ENCODE data around the gene DACH1.

Gene DACH1

DNA sequence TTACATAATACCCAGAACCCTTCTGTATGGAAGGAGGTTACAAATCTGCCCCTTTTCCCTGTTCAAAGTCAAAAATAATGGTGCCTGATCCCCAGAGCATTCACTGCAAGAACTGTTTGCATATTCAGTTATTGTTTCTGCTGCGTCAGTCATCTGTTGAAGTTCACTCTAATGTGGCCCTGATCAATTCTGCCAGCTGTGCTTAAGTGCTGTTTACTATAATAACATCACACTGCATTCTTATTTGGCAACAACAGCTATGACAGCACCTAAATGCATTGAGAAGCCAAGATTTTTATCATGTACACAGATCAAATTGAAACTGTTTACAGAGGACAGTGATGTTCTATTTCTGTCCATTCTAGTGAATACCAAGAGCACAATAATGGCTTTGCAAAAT is 115.9 kb downstream of the DACH1 start:
- H3K9me3 ChIP-seq (replicated peaks in 1 of 2; ENCODE audit: control insufficient read depth in 2 of 2, insufficient read depth in 1 of 2, low read depth in 1 of 2, low read length in 2 of 2), result no peaks in the 10 kb centered on the region
- H3K4ac ChIP-seq (ENCODE audit: low read length), result no peak overlapping the region
- H3K4me3 ChIP-seq (ENCODE audit: low read length in 2 of 2), result no peak overlapping the region
- H2AK5ac ChIP-seq (ENCODE audit: low read depth, low read length), result no peak overlapping the region
- no peak overlapping the region for H3K14ac ChIP-seq (ENCODE audit: low read length)
- no peak overlapping the region for H4K91ac ChIP-seq (ENCODE audit: low read depth, low read length, poor library complexity)
- no peak overlapping the region for H3K18ac ChIP-seq (ENCODE audit: low read length)
- no peaks in the 10 kb centered on the region for H3K27me3 ChIP-seq (ENCODE audit: control insufficient read depth in 3 of 3, insufficient read depth in 3 of 3, low read depth in 1 of 3, low read length in 3 of 3)
- H3K9ac ChIP-seq (ENCODE audit: low read depth, low read length, poor library complexity), result no peak overlapping the region
- no peak overlapping the region for H2BK15ac ChIP-seq (ENCODE audit: low read length)
- DNase-seq (ENCODE audit: low spot score), result no peak
- no peak overlapping the region for H3K27ac ChIP-seq (replicated peaks; ENCODE audit: low read length)
- no peaks in the 10 kb centered on the region for H3K36me3 ChIP-seq (replicated peaks in 1 of 2; ENCODE audit: control insufficient read depth in 2 of 2, insufficient read depth in 2 of 2, low read length in 2 of 2)
- no CpG with 5 or more reads among the region's 1 CpG for WGBS, 2 donors (ENCODE audit: extremely low coverage in 2 of 2, insufficient read length in 2 of 2, insufficient replicate concordance in 1 of 2)
- no peak overlapping the region for H2AFZ ChIP-seq (ENCODE audit: low read length)
- H3K4me2 ChIP-seq (ENCODE audit: insufficient read depth, low read length, poor library complexity, severe bottlenecking), result no peak overlapping the region
- H3K4me1 ChIP-seq (ENCODE audit: control insufficient read depth in 2 of 2, insufficient read depth in 1 of 2, low read depth in 1 of 2, low read length in 2 of 2), result peaks cover 0 to 18% of the 10 kb centered on the region in 2 donors
- H3K79me1 ChIP-seq (ENCODE audit: low read depth, low read length), result no peaks in the 10 kb centered on the region
- H2BK5ac ChIP-seq (ENCODE audit: low read length), result no peak overlapping the region
- H2BK12ac ChIP-seq (ENCODE audit: low read length), result no peak overlapping the region
- H3K23ac ChIP-seq (ENCODE audit: low read depth, low read length, poor library complexity), result no peak overlapping the region
- no peak overlapping the region for H2BK120ac ChIP-seq (ENCODE audit: low read depth, low read length)
- H4K8ac ChIP-seq (ENCODE audit: low read depth, low read length), result no peak overlapping the region

DNA sequence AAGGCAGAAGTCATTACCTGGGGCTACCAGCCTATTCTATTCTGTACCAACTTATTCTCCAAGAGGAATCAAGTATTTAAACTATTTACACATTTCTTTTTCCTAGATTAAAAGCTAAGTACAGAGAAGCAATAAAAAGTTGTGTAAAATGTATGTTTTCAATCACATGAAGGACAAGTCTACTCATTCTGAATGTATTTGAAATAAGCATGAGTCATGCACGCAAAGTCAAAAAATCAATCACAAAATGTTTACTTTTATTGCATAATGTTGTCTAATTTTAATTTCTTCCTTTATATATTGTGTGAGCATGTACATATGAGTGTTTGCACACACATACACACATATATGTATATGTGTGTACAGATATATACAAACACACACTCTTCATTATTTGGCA is 136.7 kb downstream of the DACH1 start:
- Histone ChIP-seq H3K4me3 (ENCODE audit: low read length in 2 of 2) (no peak overlapping the region), H3K4me2 (ENCODE audit: insufficient read depth, low read length, poor library complexity, severe bottlenecking) (no peak overlapping the region), H3K36me3 (replicated peaks in 1 of 2; ENCODE audit: control insufficient read depth in 2 of 2, insufficient read depth in 2 of 2, low read length in 2 of 2) (no peaks in the 10 kb centered on the region), H2BK12ac (ENCODE audit: low read length) (no peak overlapping the region), H3K4me1 (ENCODE audit: control insufficient read depth in 2 of 2, insufficient read depth in 1 of 2, low read depth in 1 of 2, low read length in 2 of 2) (peaks cover 2 to 16% of the 10 kb centered on the region in 2 donors), H4K8ac (ENCODE audit: low read depth, low read length) (no peak overlapping the region), H3K27ac (replicated peaks; ENCODE audit: low read length) (no peak overlapping the region), H3K9ac (ENCODE audit: low read depth, low read length, poor library complexity) (no peak overlapping the region), H3K23ac (ENCODE audit: low read depth, low read length, poor library complexity) (no peak overlapping the region), H3K18ac (ENCODE audit: low read length) (no peak overlapping the region), H4K91ac (ENCODE audit: low read depth, low read length, poor library complexity) (no peak overlapping the region), H2BK5ac (ENCODE audit: low read length) (no peak overlapping the region), H3K79me1 (ENCODE audit: low read depth, low read length) (no peaks in the 10 kb centered on the region), H2BK120ac (ENCODE audit: low read depth, low read length) (no peak overlapping the region), H2AFZ (ENCODE audit: low read length) (no peak overlapping the region), H2BK15ac (ENCODE audit: low read length) (no peak overlapping the region), H3K14ac (ENCODE audit: low read length) (no peak overlapping the region), H2AK5ac (ENCODE audit: low read depth, low read length) (no peak overlapping the region), H3K27me3 (ENCODE audit: control insufficient read depth in 3 of 3, insufficient read depth in 3 of 3, low read depth in 1 of 3, low read length in 3 of 3) (no peaks in the 10 kb centered on the region), H3K4ac (ENCODE audit: low read length) (no peak overlapping the region), H3K9me3 (replicated peaks in 1 of 2; ENCODE audit: control insufficient read depth in 2 of 2, insufficient read depth in 1 of 2, low read depth in 1 of 2, low read length in 2 of 2) (no peaks in the 10 kb centered on the region)
- WGBS, 2 donors (ENCODE audit: extremely low coverage in 2 of 2, insufficient read length in 2 of 2, insufficient replicate concordance in 1 of 2), result no CpG with 5 or more reads among the region's 1 CpG
- no peak for DNase-seq (ENCODE audit: low spot score)

DNA sequence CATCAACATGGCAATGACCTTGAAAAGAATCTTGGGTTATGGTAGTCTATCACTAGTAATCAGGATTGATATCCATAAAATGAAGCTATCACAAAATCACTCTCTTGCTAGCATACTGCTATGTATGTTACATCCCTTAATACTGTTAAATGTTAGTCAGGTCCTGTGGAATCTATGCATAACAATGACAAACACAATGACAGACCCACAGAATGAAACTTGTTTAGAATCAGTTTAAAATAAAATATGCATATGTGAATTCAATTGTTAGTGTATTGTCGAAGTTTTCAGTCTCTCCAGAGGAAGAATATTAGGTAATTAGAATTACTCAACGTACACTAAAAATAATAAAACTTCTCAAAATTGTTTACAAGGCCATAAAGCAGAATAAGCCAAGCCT is 137.6 kb downstream of the DACH1 start:
- WGBS, 2 donors (ENCODE audit: extremely low coverage in 2 of 2, insufficient read length in 2 of 2, insufficient replicate concordance in 1 of 2), result no CpG with 5 or more reads among the region's 2 CpGs
- H3K18ac ChIP-seq (ENCODE audit: low read length), result no peak overlapping the region
- no peak overlapping the region for H2AFZ ChIP-seq (ENCODE audit: low read length)
- no peak overlapping the region for H2BK15ac ChIP-seq (ENCODE audit: low read length)
- DNase-seq (ENCODE audit: low spot score), result no peak
- H3K14ac ChIP-seq (ENCODE audit: low read length), result no peak overlapping the region
- no peak overlapping the region for H2BK120ac ChIP-seq (ENCODE audit: low read depth, low read length)
- no peak overlapping the region for H3K4me2 ChIP-seq (ENCODE audit: insufficient read depth, low read length, poor library complexity, severe bottlenecking)
- no peaks in the 10 kb centered on the region for H3K27me3 ChIP-seq (ENCODE audit: control insufficient read depth in 3 of 3, insufficient read depth in 3 of 3, low read depth in 1 of 3, low read length in 3 of 3)
- H3K9ac ChIP-seq (ENCODE audit: low read depth, low read length, poor library complexity), result no peak overlapping the region
- H2BK5ac ChIP-seq (ENCODE audit: low read length), result no peak overlapping the region
- H3K4me1 ChIP-seq (ENCODE audit: control insufficient read depth in 2 of 2, insufficient read depth in 1 of 2, low read depth in 1 of 2, low read length in 2 of 2), result peaks cover 2 to 16% of the 10 kb centered on the region in 2 donors
- H3K23ac ChIP-seq (ENCODE audit: low read depth, low read length, poor library complexity), result no peak overlapping the region
- no peak overlapping the region for H4K91ac ChIP-seq (ENCODE audit: low read depth, low read length, poor library complexity)
- H4K8ac ChIP-seq (ENCODE audit: low read depth, low read length), result no peak overlapping the region
- no peaks in the 10 kb centered on the region for H3K36me3 ChIP-seq (replicated peaks in 1 of 2; ENCODE audit: control insufficient read depth in 2 of 2, insufficient read depth in 2 of 2, low read length in 2 of 2)
- no peaks in the 10 kb centered on the region for H3K79me1 ChIP-seq (ENCODE audit: low read depth, low read length)
- no peak overlapping the region for H3K27ac ChIP-seq (replicated peaks; ENCODE audit: low read length)
- H2AK5ac ChIP-seq (ENCODE audit: low read depth, low read length), result no peak overlapping the region
- no peak overlapping the region for H2BK12ac ChIP-seq (ENCODE audit: low read length)
- no peaks in the 10 kb centered on the region for H3K9me3 ChIP-seq (replicated peaks in 1 of 2; ENCODE audit: control insufficient read depth in 2 of 2, insufficient read depth in 1 of 2, low read depth in 1 of 2, low read length in 2 of 2)
- no peak overlapping the region for H3K4me3 ChIP-seq (ENCODE audit: low read length in 2 of 2)
- no peak overlapping the region for H3K4ac ChIP-seq (ENCODE audit: low read length)

GRCh38 chr13:71727662-71728061 is 139.3 kb downstream of the DACH1 start:
- Histone ChIP-seq H2AFZ (ENCODE audit: low read length) (no peak overlapping the region), H2BK12ac (ENCODE audit: low read length) (no peak overlapping the region), H3K4me1 (ENCODE audit: control insufficient read depth in 2 of 2, insufficient read depth in 1 of 2, low read depth in 1 of 2, low read length in 2 of 2) (peaks cover 2 to 16% of the 10 kb centered on the region in 2 donors), H3K4me3 (ENCODE audit: low read length in 2 of 2) (no peak overlapping the region), H4K91ac (ENCODE audit: low read depth, low read length, poor library complexity) (no peak overlapping the region), H2BK5ac (ENCODE audit: low read length) (no peak overlapping the region), H3K18ac (ENCODE audit: low read length) (no peak overlapping the region), H3K9ac (ENCODE audit: low read depth, low read length, poor library complexity) (no peak overlapping the region), H4K8ac (ENCODE audit: low read depth, low read length) (no peak overlapping the region), H3K9me3 (replicated peaks in 1 of 2; ENCODE audit: control insufficient read depth in 2 of 2, insufficient read depth in 1 of 2, low read depth in 1 of 2, low read length in 2 of 2) (no peaks in the 10 kb centered on the region), H3K23ac (ENCODE audit: low read depth, low read length, poor library complexity) (no peak overlapping the region), H3K4me2 (ENCODE audit: insufficient read depth, low read length, poor library complexity, severe bottlenecking) (no peak overlapping the region), H2BK15ac (ENCODE audit: low read length) (no peak overlapping the region), H2BK120ac (ENCODE audit: low read depth, low read length) (no peak overlapping the region), H3K36me3 (replicated peaks in 1 of 2; ENCODE audit: control insufficient read depth in 2 of 2, insufficient read depth in 2 of 2, low read length in 2 of 2) (no peaks in the 10 kb centered on the region), H3K27me3 (ENCODE audit: control insufficient read depth in 3 of 3, insufficient read depth in 3 of 3, low read depth in 1 of 3, low read length in 3 of 3) (no peaks in the 10 kb centered on the region), H3K14ac (ENCODE audit: low read length) (no peak overlapping the region), H3K79me1 (ENCODE audit: low read depth, low read length) (no peaks in the 10 kb centered on the region), H2AK5ac (ENCODE audit: low read depth, low read length) (no peak overlapping the region), H3K4ac (ENCODE audit: low read length) (no peak overlapping the region), H3K27ac (replicated peaks; ENCODE audit: low read length) (no peak overlapping the region)
- WGBS, 2 donors (ENCODE audit: extremely low coverage in 2 of 2, insufficient read length in 2 of 2, insufficient replicate concordance in 1 of 2), result no CpG with 5 or more reads among the region's 1 CpG
- DNase-seq (ENCODE audit: low spot score), result no peak
